HEK293 (cell line): Measurements from ENCODE around the gene NANOGP8.

Experiments used
- CTCF ChIA-PET: fragments of 350-600 bp; formaldehyde crosslinking; extraction: SDS; loops from one replicate; lab custom pipeline; 2021; ENCODE audit warnings: antibody characterized with exemption; lab: Yijun Ruan, JAX
- POLR2A ChIA-PET: fragments of 300-600 bp; formaldehyde crosslinking; extraction: SDS; loops from one replicate; lab custom pipeline; 2020; ENCODE audit warnings: antibody characterized with exemption, inconsistent platforms; lab: Yijun Ruan, JAX
- H3K27ac ChIP-seq: fragments of 200-500 bp; sonication (Bioruptor generic); 2 replicates; pipeline ENCODE4 v1.5.1; 2014; ENCODE audit warnings: low read depth, low read length, control low read depth, inconsistent platforms; ENCODE audit errors: extremely low read depth
- H3K36me3 ChIP-seq, 2 experiments: fragments of 200-500 bp in 1 of 2; sonication (Bioruptor generic) in 1 of 2; 1 replicate in 1 of 2; 2 replicates in 1 of 2; pipeline ENCODE4 v1.5.1; 2014 to 2017; ENCODE audit warnings: inconsistent platforms in 2 of 2, low read length in 2 of 2; ENCODE audit not compliant: control insufficient read depth in 2 of 2, insufficient read depth in 1 of 2
- H3K4me1 ChIP-seq: fragments of 200-500 bp; sonication (Bioruptor generic); 2 replicates; pipeline ENCODE4 v1.5.1; 2014; ENCODE audit warnings: mild to moderate bottlenecking, low read length, inconsistent platforms; ENCODE audit not compliant: control insufficient read depth, insufficient read depth
- H3K4me3 ChIP-seq: 2 replicates; pipeline ENCODE4 v1.5.1; 2011; ENCODE audit warnings: low read depth, mild to moderate bottlenecking, control low read depth, low read length, moderate library complexity
- H3K9me3 ChIP-seq: fragments of 200-500 bp; sonication (Bioruptor generic); 2 replicates; pipeline ENCODE4 v1.5.1; 2014; ENCODE audit warnings: low read depth, low read length, inconsistent platforms; ENCODE audit not compliant: control insufficient read depth, insufficient read depth
- BCL11B ChIP-seq: fragments of 450-650 bp; formaldehyde crosslinking; IDR thresholded peaks from 2 replicates; pipeline ENCODE4 v1.5.1; 2016; ENCODE audit warnings: low read depth, missing biosample characterization, missing genetic modification characterization
- GLI4 ChIP-seq: fragments of 450-650 bp; formaldehyde crosslinking; IDR thresholded peaks from 2 replicates; pipeline ENCODE4 v1.5.1; 2016; ENCODE audit warnings: missing biosample characterization, missing genetic modification characterization
- HOXC10 ChIP-seq: sonication (generic); formaldehyde crosslinking; IDR thresholded peaks from 2 replicates; pipeline ENCODE4 v1.8.1; 2023; ENCODE audit warnings: mild to moderate bottlenecking, missing genetic modification reagents
- KLF8 ChIP-seq: fragments of 450-650 bp; formaldehyde crosslinking; IDR thresholded peaks from 2 replicates; pipeline ENCODE4 v1.5.1; 2016; ENCODE audit warnings: missing biosample characterization, missing genetic modification characterization
- TRIM28 ChIP-seq: IDR thresholded peaks from 2 replicates; pipeline ENCODE4 v1.6.1; 2011; ENCODE audit warnings: low read length, control low read depth, borderline replicate concordance
- ZBTB20 ChIP-seq: fragments of 450-650 bp; formaldehyde crosslinking; IDR thresholded peaks from 2 replicates; pipeline ENCODE4 v1.5.1; 2016; ENCODE audit warnings: missing biosample characterization, missing genetic modification characterization
- ZNF202 ChIP-seq: fragments of 450-650 bp; formaldehyde crosslinking; IDR thresholded peaks from 2 replicates; pipeline ENCODE4 v1.5.1; 2016; ENCODE audit warnings: missing biosample characterization, missing genetic modification characterization, borderline replicate concordance
- ZNF221 ChIP-seq: fragments of 450-650 bp; formaldehyde crosslinking; IDR thresholded peaks from 2 replicates; pipeline ENCODE4 v1.5.1; 2017; ENCODE audit warnings: missing biosample characterization, missing genetic modification characterization, borderline replicate concordance
- ZNF24 ChIP-seq: fragments of 450-650 bp; formaldehyde crosslinking; IDR thresholded peaks from 2 replicates; pipeline ENCODE4 v1.5.1; 2016; ENCODE audit warnings: missing biosample characterization, missing genetic modification characterization
- ZNF433 ChIP-seq: fragments of 450-650 bp; formaldehyde crosslinking; IDR thresholded peaks from 2 replicates; pipeline ENCODE4 v1.5.1; 2016; ENCODE audit warnings: missing biosample characterization, missing genetic modification characterization, low read depth
- ZNF501 ChIP-seq: fragments of 450-650 bp; formaldehyde crosslinking; IDR thresholded peaks from 2 replicates; pipeline ENCODE4 v1.5.1; 2016; ENCODE audit warnings: missing biosample characterization, missing genetic modification characterization
- ZNF530 ChIP-seq: fragments of 450-650 bp; formaldehyde crosslinking; IDR thresholded peaks from 2 replicates; pipeline ENCODE4 v1.5.1; 2016; ENCODE audit warnings: low read depth, missing biosample characterization, missing genetic modification characterization
- ZNF560 ChIP-seq: fragments of 450-650 bp; formaldehyde crosslinking; IDR thresholded peaks from 2 replicates; pipeline ENCODE4 v1.5.1; 2017; ENCODE audit warnings: missing biosample characterization, missing genetic modification characterization, borderline replicate concordance
- ZNF561 ChIP-seq: fragments of 450-650 bp; IDR thresholded peaks from 2 replicates; pipeline ENCODE4 v1.5.1; 2018; ENCODE audit warnings: missing biosample characterization, missing genetic modification characterization, borderline replicate concordance
- ZNF571 ChIP-seq: fragments of 450-650 bp; formaldehyde crosslinking; IDR thresholded peaks from 2 replicates; pipeline ENCODE4 v1.5.0; 2017; ENCODE audit warnings: missing biosample characterization, missing genetic modification characterization
- ZNF585B ChIP-seq: fragments of 450-650 bp; formaldehyde crosslinking; IDR thresholded peaks from 2 replicates; pipeline ENCODE4 v1.5.1; 2016; ENCODE audit warnings: missing biosample characterization, missing genetic modification characterization
- ZNF670 ChIP-seq: fragments of 450-650 bp; formaldehyde crosslinking; IDR thresholded peaks from 2 replicates; pipeline ENCODE4 v1.5.1; 2016; ENCODE audit warnings: missing biosample characterization, missing genetic modification characterization, low read depth
- ZNF692 ChIP-seq: fragments of 450-650 bp; formaldehyde crosslinking; IDR thresholded peaks from 2 replicates; pipeline ENCODE4 v1.5.1; 2016; ENCODE audit warnings: missing biosample characterization, missing genetic modification characterization
- TF ChIP-seq, protein P1 (sequence below): fragments of 450-650 bp; formaldehyde crosslinking; IDR thresholded peaks from 2 replicates; pipeline ENCODE4 v1.5.1; 2016; ENCODE audit warnings: missing biosample characterization, missing genetic modification characterization
- TF ChIP-seq, protein P2 (sequence below): fragments of 450-650 bp; formaldehyde crosslinking; IDR thresholded peaks from 2 replicates; pipeline ENCODE4 v1.5.1; 2016; ENCODE audit warnings: missing biosample characterization, missing genetic modification characterization, low read depth

NANOGP8 gene

GRCh38 chr15:35055416-35056105, 29.5 kb downstream of the NANOGP8 start:
- no peaks in the 10 kb centered on the region for H3K4me1 ChIP-seq
- no peaks in the 10 kb centered on the region for H3K36me3 ChIP-seq
- ChIA-PET CTCF (no interaction called here), POLR2A (no interaction called here)
- no peak for TF ChIP-seq ZNF670 (tag by site-specific recombination)
- H3K9me3 ChIP-seq, result no peaks in the 10 kb centered on the region
- H3K27ac ChIP-seq, result no peak overlapping the region
- H3K4me3 ChIP-seq, result no peak overlapping the region

DNA sequence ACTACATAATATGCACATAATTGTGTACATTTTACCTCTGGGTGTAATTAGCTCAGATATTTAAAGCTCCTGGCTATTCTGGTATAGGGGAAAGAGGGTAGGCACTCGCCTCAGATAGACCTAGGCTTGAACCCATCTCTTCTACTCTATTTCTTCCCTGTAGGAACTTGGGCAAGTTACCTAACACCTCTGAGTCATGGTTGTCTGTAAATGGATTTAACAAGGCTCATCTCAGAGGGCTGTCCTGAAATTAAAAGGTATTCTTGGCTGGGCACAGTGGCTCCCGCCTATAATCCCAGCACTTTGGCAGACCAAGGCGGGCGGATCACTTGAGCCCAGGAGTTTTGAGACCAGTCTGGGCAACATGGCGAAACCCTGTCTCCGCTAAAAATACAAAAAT, 30.7 kb downstream of the NANOGP8 start:
- H3K9me3 ChIP-seq, result no peaks in the 10 kb centered on the region
- CTCF ChIA-PET, result no interaction called here
- H3K4me3 ChIP-seq, result no peak overlapping the region
- TF ChIP-seq HOXC10 (CRISPR knock-in tag) (no peak), ZNF221 (tag by site-specific recombination) (no peak), BCL11B (tag by site-specific recombination) (no peak), ZNF24 (tag by site-specific recombination) (no peak), ZNF530 (tag by site-specific recombination) (no peak), GLI4 (tag by site-specific recombination) (no peak)
- H3K27ac ChIP-seq, result no peak overlapping the region
- no peaks in the 10 kb centered on the region for H3K4me1 ChIP-seq
- POLR2A ChIA-PET, result no interaction called here
- H3K36me3 ChIP-seq, result no peaks in the 10 kb centered on the region

GRCh38 chr15:35047996-35048395, 37.1 kb downstream of the NANOGP8 start:
- CTCF ChIA-PET, result no interaction called here

More at GRCh38 chr15:35047996-35048395, 37.1 kb downstream of the NANOGP8 start:
- TF ChIP-seq KLF8 (tag by site-specific recombination), result no peak
- TF ChIP-seq ZNF571 (tag by site-specific recombination), result no peak
- TF ChIP-seq ZNF501 (tag by site-specific recombination), result no peak
- TF ChIP-seq ZNF561, result no peak
- TF ChIP-seq, protein P1, sequence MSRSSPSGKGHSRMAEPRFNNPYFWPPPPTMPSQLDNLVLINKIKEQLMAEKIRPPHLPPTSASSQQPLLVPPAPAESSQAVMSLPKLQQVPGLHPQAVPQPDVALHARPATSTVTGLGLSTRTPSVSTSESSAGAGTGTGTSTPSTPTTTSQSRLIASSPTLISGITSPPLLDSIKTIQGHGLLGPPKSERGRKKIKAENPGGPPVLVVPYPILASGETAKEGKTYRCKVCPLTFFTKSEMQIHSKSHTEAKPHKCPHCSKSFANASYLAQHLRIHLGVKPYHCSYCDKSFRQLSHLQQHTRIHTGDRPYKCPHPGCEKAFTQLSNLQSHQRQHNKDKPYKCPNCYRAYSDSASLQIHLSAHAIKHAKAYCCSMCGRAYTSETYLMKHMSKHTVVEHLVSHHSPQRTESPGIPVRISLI (tag by site-specific recombination), result no peak
- no peak for TF ChIP-seq ZNF585B (tag by site-specific recombination)
- TF ChIP-seq ZNF560 (tag by site-specific recombination), result no peak
- no peak for TF ChIP-seq ZNF202 (tag by site-specific recombination)
- TF ChIP-seq TRIM28, result no peak
- TF ChIP-seq ZNF692 (tag by site-specific recombination), result no peak
- TF ChIP-seq, protein P2, sequence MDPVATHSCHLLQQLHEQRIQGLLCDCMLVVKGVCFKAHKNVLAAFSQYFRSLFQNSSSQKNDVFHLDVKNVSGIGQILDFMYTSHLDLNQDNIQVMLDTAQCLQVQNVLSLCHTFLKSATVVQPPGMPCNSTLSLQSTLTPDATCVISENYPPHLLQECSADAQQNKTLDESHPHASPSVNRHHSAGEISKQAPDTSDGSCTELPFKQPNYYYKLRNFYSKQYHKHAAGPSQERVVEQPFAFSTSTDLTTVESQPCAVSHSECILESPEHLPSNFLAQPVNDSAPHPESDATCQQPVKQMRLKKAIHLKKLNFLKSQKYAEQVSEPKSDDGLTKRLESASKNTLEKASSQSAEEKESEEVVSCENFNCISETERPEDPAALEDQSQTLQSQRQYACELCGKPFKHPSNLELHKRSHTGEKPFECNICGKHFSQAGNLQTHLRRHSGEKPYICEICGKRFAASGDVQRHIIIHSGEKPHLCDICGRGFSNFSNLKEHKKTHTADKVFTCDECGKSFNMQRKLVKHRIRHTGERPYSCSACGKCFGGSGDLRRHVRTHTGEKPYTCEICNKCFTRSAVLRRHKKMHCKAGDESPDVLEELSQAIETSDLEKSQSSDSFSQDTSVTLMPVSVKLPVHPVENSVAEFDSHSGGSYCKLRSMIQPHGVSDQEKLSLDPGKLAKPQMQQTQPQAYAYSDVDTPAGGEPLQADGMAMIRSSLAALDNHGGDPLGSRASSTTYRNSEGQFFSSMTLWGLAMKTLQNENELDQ, result no peak
- TF ChIP-seq ZBTB20 (tag by site-specific recombination), result no peak
- TF ChIP-seq ZNF433, result no peak
- Histone ChIP-seq H3K36me3 (no peaks in the 10 kb centered on the region), H3K27ac (no peak overlapping the region), H3K4me1 (no peaks in the 10 kb centered on the region), H3K9me3 (no peaks in the 10 kb centered on the region), H3K4me3 (no peak overlapping the region)
- POLR2A ChIA-PET, result no interaction called here
